GM19468 (cell line): Measurements from ENCODE around the gene SPACA4.
"Not testable (repeated sequence)": the region's sequence is repeated elsewhere in the genome, so short reads cannot be mapped to it uniquely, and the experiment has no call there.

ENCODE experiments used
- ATAC-seq: cut with Tn5 transposase; IDR thresholded peaks from one replicate; pipeline ENCODE4 v1.9.1; 2021; ENCODE audit warnings: mild to moderate bottlenecking, moderate library complexity, moderate number of reproducible peaks; ENCODE audit not compliant: unreplicated experiment; ENCODE audit errors: extremely low read depth

Gene SPACA4

DNA sequence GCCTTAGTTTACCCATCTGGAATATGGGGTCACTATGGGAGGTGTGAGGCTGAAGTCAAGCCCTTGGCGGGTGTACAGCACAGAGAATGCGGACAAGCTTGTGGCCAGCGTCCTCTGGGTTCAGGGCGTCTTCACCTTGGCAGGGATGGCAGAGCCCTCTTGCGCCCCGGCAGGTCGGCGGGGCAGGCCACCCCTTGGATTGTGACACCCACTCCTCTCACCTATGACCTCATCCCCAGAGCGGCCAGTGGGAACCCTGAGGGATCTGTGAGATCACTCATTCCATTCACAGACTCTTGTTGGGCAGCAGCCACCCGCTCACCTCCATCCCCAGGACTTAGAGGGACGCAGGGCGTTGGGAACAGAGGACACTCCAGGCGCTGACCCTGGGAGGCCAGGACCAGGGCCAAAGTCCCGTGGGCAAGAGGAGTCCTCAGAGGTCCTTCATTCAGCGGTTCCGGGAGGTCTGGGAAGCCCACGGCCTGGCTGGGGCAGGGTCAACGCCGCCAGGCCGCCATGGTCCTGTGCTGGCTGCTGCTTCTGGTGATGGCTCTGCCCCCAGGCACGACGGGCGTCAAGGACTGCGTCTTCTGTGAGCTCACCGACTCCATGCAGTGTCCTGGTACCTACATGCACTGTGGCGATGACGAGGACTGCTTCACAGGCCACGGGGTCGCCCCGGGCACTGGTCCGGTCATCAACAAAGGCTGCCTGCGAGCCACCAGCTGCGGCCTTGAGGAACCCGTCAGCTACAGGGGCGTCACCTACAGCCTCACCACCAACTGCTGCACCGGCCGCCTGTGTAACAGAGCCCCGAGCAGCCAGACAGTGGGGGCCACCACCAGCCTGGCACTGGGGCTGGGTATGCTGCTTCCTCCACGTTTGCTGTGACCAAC lies at the start of gene SPACA4:
TSS of gene SPACA4 (plus strand) at position 280 of the 896 bp plus-strand sequence. CDS start at position 517, 237 bp downstream.
- ATAC-seq, result no peak

DNA sequence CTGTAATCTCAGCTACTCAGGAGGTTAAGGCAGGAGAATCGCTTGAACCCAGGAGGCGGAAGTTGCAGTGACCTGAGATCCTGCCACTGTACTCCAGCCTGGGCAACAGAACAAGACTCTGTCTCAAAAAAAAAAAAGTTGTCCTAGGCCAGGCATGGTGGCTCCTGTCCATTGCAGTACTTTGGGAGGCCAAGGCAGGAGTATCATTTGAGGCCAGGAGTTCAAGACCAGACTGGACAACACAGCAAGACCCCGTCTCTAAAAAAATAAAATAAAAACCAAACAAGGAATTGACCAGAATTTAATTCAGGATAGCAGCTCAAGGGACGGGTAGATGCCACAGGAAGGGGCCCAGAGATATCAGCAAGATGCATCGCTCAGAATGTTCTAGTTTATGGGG lies 49.7 kb upstream of the SPACA4 start:
- no peak for ATAC-seq

- no peak for ATAC-seq
Observed at GRCh38 chr19:48558018-48558684, 48.4 kb upstream of the SPACA4 start.

DNA sequence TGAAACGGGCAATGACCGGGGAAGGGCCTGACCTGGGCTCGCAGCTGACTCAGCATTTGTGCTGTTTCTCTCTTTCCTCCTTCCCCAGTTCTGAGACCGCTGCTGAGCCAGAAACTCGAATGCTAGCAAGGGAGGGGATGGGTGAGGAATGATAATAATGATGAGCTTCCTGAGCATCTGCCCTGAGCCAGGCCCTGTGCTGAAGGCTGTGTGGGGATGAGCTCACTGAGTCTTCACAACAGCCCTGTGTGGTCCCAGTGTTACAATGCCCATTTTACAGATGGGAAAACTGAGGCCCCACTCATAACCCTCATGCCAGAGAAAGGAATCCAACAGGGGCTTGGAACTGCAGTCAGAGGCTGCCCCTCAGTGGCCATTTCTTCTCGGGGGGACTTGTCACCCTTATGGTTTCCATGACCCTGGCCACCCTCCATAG lies 46.4 kb upstream of the SPACA4 start:
- ATAC-seq, result no peak

DNA sequence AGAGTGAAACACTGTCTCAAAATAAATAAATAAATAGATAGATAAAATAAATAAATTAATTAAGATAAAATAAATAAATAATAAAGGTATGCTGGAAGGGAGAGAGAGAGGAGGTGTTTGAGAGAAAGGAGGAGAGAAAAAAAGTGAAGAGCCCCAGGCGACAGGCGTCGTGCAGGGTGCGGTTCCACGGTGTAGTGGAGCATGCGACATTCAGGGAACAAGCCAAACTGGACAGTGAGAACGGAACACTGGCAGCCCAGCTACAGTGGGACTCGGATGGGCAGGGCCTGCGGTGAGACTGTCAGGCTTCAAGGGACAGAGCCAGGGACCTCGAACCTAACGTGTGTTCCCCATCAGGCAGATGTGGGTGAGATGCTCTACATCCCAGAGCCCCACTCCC lies 45.1 kb upstream of the SPACA4 start:
- no peak for ATAC-seq

DNA sequence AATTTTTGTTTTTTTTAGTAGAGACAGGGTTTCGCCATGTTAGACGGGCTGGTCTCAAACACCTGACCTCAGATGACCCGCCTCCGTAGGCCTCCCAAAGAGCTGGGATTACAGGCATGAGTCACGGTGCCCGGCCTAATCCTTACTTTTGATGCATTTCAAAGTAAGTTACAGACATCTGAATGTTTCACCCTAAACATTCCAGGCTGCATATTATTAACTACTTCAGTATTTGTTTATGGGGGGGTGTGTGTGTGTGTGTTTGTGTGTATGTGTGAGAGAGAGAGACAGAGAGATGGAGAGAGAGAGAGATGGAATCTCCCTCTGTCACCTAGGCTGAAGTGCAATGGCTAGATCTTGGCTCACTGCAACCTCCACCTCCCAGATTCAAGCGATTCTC lies 41.5 kb upstream of the SPACA4 start:
- no peak for ATAC-seq

GRCh38 chr19:48568345-48568886 lies 38.1 kb upstream of the SPACA4 start:
- no peak for ATAC-seq

DNA sequence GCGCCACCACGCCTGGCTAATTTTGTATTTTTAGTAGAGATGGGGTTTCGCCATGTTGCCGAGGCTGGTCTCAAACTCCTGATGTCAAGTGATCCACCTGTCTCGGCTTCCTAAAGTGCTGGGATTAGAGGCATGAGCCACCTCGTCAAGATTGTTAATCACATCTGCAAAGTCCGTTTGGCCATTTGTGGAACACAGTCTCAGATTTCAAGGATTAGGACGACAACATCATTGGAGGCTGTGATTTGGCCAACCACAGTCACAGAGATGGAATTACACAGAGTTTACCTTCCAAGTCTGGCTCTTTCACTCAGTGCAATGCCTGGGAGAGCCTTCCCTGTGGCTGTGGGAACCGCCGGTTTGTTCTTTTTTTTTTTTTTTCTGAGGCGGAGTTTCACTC lies 36.7 kb upstream of the SPACA4 start:
- ATAC-seq, result no peak

GRCh38 chr19:48571378-48572162 lies 35.0 kb upstream of the SPACA4 start:
- no peak for ATAC-seq

DNA sequence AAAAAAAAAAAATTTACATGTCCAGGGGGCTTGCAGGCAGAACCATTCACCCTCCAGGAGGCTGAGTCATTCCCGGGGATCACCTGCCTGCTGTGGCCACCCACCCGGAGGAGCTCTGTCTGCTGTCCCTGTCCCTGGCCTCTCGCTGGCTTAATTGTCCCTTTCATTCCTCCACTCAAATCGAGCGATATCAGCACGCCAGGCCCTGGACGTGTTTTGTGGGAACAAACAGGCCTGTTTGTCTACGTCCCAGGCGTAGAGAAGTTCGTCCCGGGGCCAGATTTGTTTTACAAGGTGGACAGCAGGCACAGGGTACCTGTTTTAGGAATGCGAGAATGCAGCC lies 33.4 kb upstream of the SPACA4 start:
- ATAC-seq, result no peak

DNA sequence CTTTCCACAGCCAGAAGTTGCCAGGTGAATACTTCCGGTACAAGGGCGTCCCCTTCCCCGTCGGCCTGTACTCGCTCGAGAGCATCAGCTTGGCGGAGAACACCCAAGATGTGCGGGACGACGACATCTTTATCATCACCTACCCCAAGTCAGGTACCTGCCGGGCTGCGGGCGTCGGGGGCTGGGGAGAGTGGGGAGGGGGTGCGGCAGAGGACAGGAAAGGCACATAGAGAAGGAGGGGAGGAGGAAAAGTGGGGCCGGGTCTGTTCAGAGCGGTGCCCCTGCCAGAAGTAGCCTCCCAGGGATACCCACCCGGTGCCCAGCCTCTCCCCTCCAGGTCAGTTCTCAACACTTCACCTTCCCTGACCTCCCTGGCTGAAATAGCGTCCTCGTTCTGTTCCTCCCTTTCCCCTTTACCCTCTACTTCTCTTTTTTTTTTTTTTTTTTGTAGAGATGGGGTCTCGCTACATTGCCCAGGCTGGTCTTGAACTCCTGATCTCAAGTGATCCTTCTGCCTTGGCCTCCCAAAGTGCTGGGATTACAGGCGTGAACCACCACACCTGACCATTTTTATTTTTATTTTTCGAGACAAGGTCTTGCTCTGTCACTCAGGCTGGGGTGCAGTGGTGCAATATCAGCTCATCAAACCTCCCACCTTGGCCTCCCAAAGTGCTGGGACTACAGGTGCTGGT lies 30.5 kb upstream of the SPACA4 start:
- ATAC-seq, result no peak

GRCh38 chr19:48577908-48578307 lies 28.6 kb upstream of the SPACA4 start:
- ATAC-seq, result not testable (repeated sequence)

- no peak for ATAC-seq
Observed at GRCh38 chr19:48578891-48579290, 27.7 kb upstream of the SPACA4 start.

- ATAC-seq, result no peak
Observed at GRCh38 chr19:48582168-48582567, 24.4 kb upstream of the SPACA4 start.

DNA sequence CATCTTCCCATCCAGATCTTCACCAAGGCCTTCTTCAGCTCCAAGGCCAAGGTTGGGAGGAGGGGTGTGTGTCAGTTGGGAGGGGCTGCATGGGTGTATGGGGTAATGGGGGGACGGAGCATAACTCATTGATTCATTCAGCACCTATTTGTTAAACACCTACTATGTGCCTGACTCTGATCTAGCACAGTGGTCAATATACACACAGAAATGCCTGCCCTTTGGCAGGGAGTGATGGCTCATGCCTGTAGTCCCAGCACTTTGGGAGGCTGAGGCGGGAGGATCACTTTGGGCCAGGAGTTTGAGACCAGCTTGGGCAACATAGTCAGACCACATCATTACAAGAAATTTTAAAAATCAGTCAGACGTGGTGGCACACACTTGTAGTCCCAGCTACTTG lies 19.2 kb upstream of the SPACA4 start:
- ATAC-seq, result no peak

DNA sequence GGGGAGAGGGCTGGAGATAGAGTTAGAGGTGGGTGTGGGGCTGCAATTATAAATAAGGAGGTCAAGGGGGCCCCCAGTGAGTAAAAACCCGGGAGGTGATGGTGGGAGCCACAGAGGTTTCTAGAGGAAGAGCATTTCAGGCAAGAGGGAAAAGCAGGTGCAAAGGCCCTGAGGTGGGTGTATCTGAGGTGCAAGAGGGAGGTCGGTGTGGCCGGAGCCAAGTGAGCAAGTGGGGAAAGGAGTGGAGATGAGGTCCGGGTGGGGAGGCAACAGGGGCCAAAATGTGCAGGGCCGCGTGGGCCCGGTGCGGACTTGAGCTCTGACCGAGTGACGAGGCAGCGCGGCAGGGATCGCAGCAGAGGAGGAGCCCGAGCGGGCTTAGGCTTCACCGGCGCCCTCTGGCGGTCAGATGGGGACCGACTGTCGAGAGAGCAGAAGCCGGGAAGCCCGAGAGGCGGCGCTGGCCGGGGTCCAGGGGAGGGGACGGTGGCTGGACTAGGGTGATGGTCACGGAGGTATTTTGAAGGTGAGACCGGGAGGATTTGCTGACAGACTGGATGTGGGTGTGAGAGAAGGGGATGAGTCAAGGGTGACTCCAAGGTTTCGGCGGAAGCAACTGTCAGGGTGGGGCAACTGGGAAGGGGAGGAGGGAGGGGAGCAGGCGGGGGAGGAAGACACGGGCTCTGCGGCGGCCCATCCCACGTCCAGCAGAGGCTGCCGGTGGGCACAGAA lies 17.7 kb upstream of the SPACA4 start:
- ATAC-seq, result no peak

DNA sequence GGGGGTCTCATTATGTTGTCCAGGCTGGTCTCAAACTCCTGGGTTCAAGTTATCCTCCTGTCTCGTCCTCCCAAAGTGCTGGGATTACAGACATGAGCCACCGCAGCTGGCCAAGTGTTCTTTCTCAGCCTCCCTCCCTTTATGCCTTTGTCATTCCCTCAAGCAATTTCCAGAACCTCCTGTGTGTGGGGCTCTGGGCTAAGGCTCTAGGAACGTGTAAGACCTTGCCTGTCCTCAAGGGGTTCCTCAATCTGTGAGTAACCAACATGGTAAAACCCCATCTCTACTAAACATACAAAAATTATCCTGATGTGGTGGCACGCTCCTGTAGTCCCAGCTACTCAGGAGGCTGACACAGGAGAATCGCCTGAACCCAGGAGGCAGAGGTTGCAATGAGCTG lies 15.5 kb upstream of the SPACA4 start:
- no peak for ATAC-seq

DNA sequence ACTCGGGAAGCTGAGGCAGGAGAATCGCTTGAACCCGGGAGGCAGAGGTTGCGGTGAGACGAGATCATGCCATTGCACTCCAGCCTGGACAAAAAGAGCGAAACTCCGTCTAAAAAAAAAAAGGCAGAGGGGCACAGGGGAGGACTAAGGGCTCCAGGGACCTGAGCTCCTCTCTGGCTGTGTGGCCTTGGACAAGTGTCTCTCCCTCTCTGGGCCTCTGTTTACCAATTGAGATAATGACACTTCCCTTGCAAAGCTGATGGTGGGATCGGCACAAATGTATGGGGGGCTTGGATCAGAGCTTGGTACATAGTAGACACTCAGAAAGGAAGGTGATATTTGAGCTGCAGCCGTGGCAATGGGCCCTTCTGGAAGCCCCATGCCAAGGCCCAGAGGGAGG lies 11.4 kb upstream of the SPACA4 start:
- no peak for ATAC-seq

GRCh38 chr19:48595833-48596232 lies 10.7 kb upstream of the SPACA4 start:
- ATAC-seq, result no peak
